ENCODE measurements around the gene TRAFD1. TPM values are rescaled to one million over a fixed set of nuclear protein-coding genes. Genes with fewer than 3 reads are reported as not detected.
"Not testable (repeated sequence)": the region's sequence is repeated elsewhere in the genome, so short reads cannot be mapped to it uniquely, and the experiment has no call there.

TRAFD1 gene, protein sequence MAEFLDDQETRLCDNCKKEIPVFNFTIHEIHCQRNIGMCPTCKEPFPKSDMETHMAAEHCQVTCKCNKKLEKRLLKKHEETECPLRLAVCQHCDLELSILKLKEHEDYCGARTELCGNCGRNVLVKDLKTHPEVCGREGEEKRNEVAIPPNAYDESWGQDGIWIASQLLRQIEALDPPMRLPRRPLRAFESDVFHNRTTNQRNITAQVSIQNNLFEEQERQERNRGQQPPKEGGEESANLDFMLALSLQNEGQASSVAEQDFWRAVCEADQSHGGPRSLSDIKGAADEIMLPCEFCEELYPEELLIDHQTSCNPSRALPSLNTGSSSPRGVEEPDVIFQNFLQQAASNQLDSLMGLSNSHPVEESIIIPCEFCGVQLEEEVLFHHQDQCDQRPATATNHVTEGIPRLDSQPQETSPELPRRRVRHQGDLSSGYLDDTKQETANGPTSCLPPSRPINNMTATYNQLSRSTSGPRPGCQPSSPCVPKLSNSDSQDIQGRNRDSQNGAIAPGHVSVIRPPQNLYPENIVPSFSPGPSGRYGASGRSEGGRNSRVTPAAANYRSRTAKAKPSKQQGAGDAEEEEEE
- total RNA-seq: 33.4 TPM

DNA sequence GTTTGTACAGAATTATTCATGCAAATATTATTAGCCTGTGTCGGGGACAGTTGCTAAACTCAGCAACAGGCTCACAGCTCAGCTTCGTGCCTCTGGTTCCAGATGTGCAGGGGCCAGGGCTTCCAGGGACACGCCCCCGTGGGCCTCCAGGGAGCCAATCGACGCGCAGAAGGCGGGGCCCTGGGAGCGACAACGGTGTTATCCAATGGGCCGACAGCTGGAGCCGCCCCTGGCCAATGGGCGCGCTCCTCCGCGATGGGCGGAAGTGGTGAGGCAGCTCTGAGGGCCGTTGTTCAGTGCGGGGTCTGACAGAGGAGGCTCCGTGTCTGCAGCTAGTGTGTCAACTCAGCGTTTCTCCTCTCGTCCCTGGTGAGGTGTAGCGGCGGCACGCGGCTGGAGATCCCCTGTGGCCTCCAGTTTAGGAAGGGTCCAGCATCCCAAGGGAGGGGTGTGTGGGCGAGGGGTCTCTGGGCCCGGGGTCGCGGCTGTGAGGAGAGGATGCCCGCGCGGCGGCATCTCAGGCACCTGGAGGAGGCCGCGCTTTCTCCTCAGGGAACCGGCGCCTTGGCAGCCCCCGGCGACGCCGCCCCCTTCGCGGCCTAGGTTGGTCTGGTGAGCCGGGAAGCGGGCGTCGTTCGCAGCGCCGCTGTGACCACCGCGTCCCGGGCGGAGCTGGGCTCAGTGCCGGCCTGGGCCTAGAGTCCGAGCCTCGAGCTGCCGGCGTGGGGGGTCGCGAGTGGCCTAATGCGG lies at the start of gene TRAFD1:
TSS of gene TRAFD1 (plus strand) at position 311 of the 750 bp plus-strand sequence. CDS start 4,963 bp downstream, outside the sequence.
- DNase-seq (ENCODE audit: low read depth in 2 of 3, low spot score in 2 of 3): peak; percentile 90 to 98 (median 97)

DNA sequence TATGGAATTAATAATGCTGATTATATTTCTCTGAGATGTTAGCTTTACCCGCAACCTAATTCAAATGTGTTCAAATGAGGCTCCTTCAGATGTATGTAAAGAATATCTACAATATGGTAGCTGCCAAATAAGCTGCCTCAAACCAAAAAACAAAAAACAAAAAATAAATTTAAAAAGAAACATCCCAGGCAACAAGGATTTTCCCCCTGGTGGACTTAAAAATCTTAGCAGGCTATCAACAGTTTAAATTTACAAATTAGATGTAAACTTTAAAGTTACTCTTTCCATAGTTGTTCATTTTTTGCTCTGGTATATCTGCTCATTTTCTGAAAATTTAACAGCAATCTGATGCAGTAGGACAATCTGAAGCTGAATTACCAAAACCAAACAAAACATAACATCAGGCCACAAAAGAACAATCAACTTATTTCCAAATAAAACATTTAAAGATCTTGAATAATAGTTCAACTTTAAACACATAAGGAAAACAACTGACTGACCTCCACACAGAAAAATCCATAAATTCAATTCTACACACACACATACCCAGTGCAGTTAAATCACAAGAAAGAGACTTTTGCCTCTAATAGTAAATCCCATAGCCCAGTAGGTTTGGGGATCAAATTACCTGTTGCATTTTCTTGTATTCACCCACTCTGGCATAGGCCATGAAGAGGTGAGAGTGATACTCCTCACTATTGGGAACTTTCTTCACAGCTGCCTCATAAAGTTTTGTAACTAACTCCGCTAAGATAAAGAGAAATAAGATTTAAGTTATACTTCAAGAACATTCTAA lies 38.1 kb upstream of the TRAFD1 start:
- DNase-seq (ENCODE audit: low read depth in 2 of 3, low spot score in 2 of 3): peak in 1 of 3 donors; percentile 7

DNA sequence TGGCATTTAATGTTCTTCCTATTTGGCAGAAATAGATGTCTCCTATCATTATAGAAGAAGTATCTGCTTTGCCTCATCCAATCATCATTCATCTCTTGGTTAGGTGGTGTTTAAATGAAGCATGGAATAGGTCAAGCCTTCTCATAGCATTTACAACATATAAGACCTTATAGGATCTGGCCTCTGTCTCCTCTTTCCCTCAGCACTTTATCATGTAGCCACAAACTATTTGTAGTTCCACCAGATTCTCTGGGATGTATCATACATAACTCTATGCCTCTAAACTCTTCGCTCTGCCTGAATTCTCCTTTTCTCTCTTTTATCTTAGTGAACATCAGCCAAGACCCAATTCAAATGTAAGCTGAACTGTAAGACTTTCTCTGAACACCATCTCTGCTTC lies 37.5 kb upstream of the TRAFD1 start:
- DNase-seq (ENCODE audit: low read depth in 2 of 3, low spot score in 2 of 3): no peak

- DNase-seq (ENCODE audit: low read depth in 2 of 3, low spot score in 2 of 3): no peak
Measured at GRCh38 chr12:112091563-112091962, 33.8 kb upstream of the TRAFD1 start.

- DNase-seq (ENCODE audit: low read depth in 2 of 3, low spot score in 2 of 3): peak in 1 of 3 donors; percentile 11
Measured at GRCh38 chr12:112096070-112096469, 29.3 kb upstream of the TRAFD1 start.

DNA sequence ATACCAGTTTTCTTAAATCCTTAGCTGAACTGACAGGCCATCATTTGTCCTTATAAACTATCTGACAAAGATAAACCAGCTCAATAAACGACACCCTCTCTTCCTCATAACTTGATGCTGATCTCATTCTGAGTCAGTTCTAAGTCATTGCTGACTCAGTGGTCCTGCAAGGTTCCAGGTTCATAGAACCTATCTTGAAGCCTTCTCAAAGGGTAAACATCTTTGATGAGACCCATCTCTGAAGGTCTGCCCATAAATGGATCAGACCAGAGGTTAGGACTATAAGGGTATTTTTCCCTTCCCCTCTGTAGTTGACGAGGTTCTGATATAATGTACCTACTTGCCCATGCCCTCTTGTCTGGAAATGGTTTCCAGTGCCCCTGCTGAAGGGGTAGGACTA lies 28.7 kb upstream of the TRAFD1 start:
- DNase-seq (ENCODE audit: low read depth in 2 of 3, low spot score in 2 of 3): no peak

DNA sequence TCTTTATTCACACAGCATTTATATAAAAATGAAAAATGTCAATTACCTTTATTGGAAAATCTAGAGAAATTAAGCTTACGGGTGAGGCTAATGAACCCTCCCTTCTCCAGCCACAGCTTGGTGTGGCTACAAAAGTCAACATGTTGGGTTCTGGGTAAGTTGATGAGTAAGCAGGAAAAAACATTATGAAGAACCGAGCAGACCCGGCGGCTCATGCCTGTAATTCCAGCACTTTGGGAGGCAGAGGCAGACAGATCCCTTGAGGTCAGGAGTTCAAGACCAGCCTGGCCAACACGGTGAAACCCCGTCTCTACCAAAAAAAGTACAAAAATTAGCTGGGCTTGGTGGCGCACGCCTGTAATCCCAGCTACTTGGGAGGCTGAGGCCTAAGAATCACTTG lies 27.7 kb upstream of the TRAFD1 start:
- no peak for DNase-seq (ENCODE audit: low read depth in 2 of 3, low spot score in 2 of 3)

DNA sequence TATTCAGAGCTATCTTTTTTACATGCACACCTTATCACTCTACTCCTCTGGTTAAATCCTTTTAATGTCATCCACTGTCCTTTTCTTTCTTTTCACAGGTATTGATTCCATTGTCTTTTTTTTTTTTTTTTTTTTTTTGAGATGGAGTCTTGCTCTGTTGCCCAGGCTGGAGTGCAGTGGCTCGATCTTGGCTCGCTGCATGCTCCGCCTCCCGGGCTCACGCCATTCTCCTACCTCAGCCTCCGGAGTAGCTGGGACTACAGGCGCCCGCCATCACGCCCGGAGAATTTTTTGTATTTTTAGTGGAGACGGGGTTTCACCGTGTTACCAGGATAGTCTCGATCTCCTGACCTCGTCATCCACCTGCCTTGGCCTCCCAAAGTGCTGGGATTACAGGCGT lies 24.9 kb upstream of the TRAFD1 start:
- DNase-seq (ENCODE audit: low read depth in 2 of 3, low spot score in 2 of 3): not testable (repeated sequence)

GRCh38 chr12:112102127-112102526 lies 23.2 kb upstream of the TRAFD1 start:
- DNase-seq (ENCODE audit: low read depth in 2 of 3, low spot score in 2 of 3): no peak

DNA sequence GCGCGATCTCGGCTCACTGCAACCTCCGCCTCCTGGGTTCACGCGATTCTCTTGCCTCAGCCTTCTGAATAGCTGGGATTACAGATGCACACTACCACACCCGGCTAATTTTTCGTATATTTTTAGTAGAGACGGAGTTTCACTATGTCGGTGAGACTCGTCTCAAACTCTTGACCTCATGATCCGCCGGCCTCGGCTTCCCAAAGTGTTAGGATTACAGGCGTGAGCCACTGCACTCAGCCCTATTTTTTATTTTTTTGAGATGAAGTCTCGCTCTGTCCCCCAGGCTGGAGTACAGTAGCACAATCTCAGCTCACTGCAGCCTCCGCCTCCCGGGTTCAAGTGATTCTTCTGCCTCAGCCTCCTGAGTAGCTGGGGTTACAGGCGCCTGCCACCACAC lies 22.6 kb upstream of the TRAFD1 start:
- not testable (repeated sequence) for DNase-seq (ENCODE audit: low read depth in 2 of 3, low spot score in 2 of 3)

DNA sequence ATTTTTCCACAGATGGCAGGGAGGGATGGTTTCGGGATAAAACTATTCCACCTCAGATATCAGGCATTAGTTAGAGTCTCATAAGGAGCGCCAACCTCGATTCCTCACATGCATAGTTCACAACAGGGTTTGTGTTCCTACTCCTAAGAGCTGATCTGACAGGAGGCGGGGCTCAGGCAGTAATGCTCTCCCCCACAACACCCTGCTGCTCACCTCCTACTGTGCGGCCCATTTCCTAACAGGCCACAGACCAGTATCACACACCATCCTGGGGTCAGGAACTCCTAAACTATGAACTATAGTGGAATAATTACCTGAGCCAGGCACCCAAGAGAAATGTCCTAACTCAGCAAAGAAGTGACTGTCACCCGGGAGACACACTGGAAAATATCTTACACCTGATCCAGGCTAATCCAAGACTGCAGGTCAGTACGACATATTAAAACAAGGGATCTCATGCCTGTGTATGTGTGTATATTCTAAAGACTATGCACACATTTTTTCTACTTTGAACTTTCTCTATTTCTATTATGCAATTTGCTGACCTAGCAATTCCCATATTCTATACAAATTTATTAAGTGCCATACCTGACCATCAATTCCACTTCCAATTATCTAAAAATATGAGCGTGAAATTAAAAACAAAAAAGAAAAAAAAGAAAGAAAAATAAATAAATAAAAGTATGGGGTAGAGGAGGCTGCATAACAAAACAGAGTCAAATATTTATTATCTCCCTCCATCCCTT lies 21.4 kb upstream of the TRAFD1 start:
- DNase-seq (ENCODE audit: low read depth in 2 of 3, low spot score in 2 of 3): no peak

- no peak for DNase-seq (ENCODE audit: low read depth in 2 of 3, low spot score in 2 of 3)
Measured at GRCh38 chr12:112105891-112106290, 19.5 kb upstream of the TRAFD1 start.

DNA sequence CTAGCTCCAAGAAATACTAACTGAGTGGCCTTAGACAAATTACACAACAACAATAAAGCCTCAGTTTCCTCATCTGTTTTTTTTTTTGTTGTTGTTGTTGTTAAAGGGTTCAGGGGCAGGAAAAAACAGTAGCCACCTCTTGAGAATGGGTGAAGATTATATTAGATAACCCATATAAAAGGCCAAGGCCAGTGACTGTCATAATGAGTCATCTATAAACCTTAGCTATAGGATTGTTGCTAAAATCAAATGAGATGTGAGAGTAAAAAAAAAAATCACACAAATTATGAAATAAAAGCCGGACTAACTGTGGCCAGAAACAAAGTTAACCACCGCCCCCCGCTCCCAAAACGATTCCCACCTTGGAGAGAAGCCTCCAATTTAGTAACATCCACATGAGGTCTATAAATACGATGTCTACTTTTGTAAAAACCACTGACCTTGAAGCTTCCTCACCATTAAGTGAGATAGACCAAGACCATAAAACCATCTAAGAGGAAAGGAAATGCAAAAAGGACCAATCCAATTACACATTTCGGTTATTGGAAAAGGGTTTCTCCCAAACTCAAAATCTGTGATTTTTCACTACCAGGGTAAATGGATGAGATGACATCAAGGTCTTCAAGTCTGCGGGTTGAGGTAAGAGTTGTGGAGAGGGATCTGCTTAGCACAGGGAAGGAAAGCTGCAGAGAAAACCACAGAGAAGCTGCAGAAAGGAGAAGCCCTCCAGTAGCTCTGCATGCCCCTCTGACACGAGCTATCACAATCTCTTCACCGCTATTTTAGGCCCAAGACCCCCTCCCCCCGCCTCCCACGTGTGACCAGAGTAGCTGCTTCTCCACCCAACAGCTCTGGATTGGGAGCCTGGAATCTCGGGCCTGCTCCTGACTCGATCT lies 17.8 kb upstream of the TRAFD1 start:
- DNase-seq (ENCODE audit: low read depth in 2 of 3, low spot score in 2 of 3): peak in 2 of 3 donors; percentile 52 to 76

- peak; percentile 81 to 91 (median 87) for DNase-seq (ENCODE audit: low read depth in 2 of 3, low spot score in 2 of 3)
Measured at GRCh38 chr12:112108202-112109079, 16.9 kb upstream of the TRAFD1 start, which contains the start of gene NAA25. TSS of gene NAA25 (minus strand) at chr12:112108783. CDS start at chr12:112108773, 10 bp downstream.

DNA sequence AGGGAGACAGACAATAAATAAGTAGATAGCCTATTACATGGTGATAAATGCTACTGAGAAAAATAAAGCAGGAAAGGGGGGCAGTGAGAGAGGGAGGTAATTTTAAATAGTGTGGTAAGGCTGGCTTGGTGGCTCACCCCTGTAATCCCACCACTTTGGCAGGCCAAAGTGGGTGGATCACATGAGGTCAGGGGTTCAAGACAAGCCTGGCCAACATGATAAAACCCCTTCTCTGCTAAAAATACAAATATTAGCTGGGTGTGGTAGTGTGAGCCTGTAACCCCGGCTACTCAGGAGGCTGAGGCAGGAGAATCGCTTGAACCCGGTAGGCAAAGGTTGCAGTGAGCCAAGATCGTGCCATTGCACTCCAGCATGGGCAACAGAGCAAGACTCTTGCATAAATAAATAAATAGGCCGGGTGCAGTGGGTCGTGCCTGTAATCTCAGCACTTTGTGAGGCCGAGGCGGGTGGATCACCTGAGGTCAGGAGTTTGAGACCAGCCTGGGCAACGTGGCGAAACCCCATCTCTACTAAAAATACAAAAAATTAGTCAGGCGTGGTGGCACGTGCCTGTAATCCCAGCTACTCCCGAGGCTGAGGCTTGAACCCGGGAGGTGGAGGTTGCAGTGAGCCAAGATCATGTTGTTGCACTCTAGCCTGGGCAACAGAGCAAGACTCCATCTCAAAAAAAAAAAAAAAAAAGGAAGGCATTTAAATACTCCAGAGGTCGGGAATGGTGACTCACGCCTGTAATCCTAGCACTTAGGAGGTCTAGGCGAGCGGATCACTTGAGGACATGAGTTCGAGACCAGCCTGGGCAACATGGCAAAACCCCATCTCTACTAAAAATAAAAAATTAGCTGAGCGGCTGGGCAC lies 14.3 kb upstream of the TRAFD1 start:
- DNase-seq (ENCODE audit: low read depth in 2 of 3, low spot score in 2 of 3): not testable (repeated sequence)

GRCh38 chr12:112111931-112112330 lies 13.4 kb upstream of the TRAFD1 start:
- no peak for DNase-seq (ENCODE audit: low read depth in 2 of 3, low spot score in 2 of 3)
